HepG2 (cell line): ENCODE results near the gene TPGS1. TPM values are rescaled to one million over a fixed set of nuclear protein-coding genes. Genes with fewer than 3 reads are reported as not detected.

Experiments used
- CHD4 ChIP-seq: fragments of 200-600 bp; sonication (generic); IDR thresholded peaks from 2 replicates; pipeline ENCODE4 v1.7.0; 2017; ENCODE audit warnings: mild to moderate bottlenecking, low read length, borderline replicate concordance
- FLYWCH1 ChIP-seq: sonication (generic); formaldehyde crosslinking; IDR thresholded peaks from 2 replicates; pipeline ENCODE4 v1.8.1; 2023; ENCODE audit warnings: mild to moderate bottlenecking, missing genetic modification reagents
- FOXO1 ChIP-seq: sonication (generic); formaldehyde crosslinking; IDR thresholded peaks from 2 replicates; pipeline ENCODE4 v1.4.0; 2020; ENCODE audit warnings: missing genetic modification reagents
- HMGA1 ChIP-seq: sonication (generic); formaldehyde crosslinking; conservative IDR thresholded peaks from 2 replicates; pipeline ENCODE4 v1.4.0; 2020; ENCODE audit warnings: missing genetic modification reagents
- HNRNPH1 ChIP-seq: fragments of 200-400 bp; formaldehyde crosslinking; optimal IDR thresholded peaks from 2 replicates; pipeline ENCODE3; 2017; ENCODE audit warnings: mild to moderate bottlenecking, low read depth, low read length
- IRF2 ChIP-seq: IDR thresholded peaks from 2 replicates; pipeline ENCODE4 v1.6.1; 2018; ENCODE audit warnings: missing genetic modification reagents, missing compliant biosample characterization
- MAF1 ChIP-seq: sonication (generic); formaldehyde crosslinking; IDR thresholded peaks from 2 replicates; pipeline ENCODE4 v1.5.0; 2020; ENCODE audit warnings: missing genetic modification reagents, borderline replicate concordance
- NFIB ChIP-seq: sonication (generic); formaldehyde crosslinking; IDR thresholded peaks from 2 replicates; pipeline ENCODE4 v1.9.0; 2021; ENCODE audit warnings: missing genetic modification reagents, mild to moderate bottlenecking, borderline replicate concordance
- NPAS2 ChIP-seq: sonication (generic); formaldehyde crosslinking; IDR thresholded peaks from 2 replicates; pipeline ENCODE4 v1.8.0; 2022; ENCODE audit warnings: mild to moderate bottlenecking, missing genetic modification reagents, borderline replicate concordance
- PAF1 ChIP-seq: IDR thresholded peaks from 2 replicates; pipeline ENCODE4 v1.6.1; 2016; ENCODE audit warnings: missing genetic modification reagents, missing compliant biosample characterization
- POLR2G ChIP-seq: fragments of 200-400 bp; formaldehyde crosslinking; IDR thresholded peaks from 2 replicates; pipeline ENCODE4 v1.6.1; 2018; ENCODE audit warnings: mild to moderate bottlenecking, low read depth, low read length, moderate library complexity
- THAP11 ChIP-seq: IDR thresholded peaks from 2 replicates; pipeline ENCODE4 v1.6.1; 2016; ENCODE audit warnings: missing biosample characterization, missing genetic modification reagents
- THAP7 ChIP-seq: sonication (generic); formaldehyde crosslinking; IDR thresholded peaks from 2 replicates; pipeline ENCODE4 v1.8.1; 2023; ENCODE audit warnings: mild to moderate bottlenecking, missing genetic modification reagents
- THYN1 ChIP-seq: sonication (generic); formaldehyde crosslinking; IDR thresholded peaks from 2 replicates; pipeline ENCODE4 v1.8.1; 2023; ENCODE audit warnings: low read depth, mild to moderate bottlenecking, moderate library complexity, missing genetic modification reagents, borderline replicate concordance
- TOE1 ChIP-seq: sonication (generic); formaldehyde crosslinking; IDR thresholded peaks from 2 replicates; pipeline ENCODE4 v1.4.0; 2020; ENCODE audit warnings: mild to moderate bottlenecking, missing genetic modification reagents
- ZFYVE20 ChIP-seq: sonication (generic); formaldehyde crosslinking; IDR thresholded peaks from 2 replicates; pipeline ENCODE4 v1.8.0; 2023; ENCODE audit warnings: low read depth, mild to moderate bottlenecking, moderate library complexity, missing genetic modification reagents, borderline replicate concordance
- ZNF10 ChIP-seq: sonication (generic); formaldehyde crosslinking; IDR thresholded peaks from 2 replicates; pipeline ENCODE4 v1.4.0; 2020; ENCODE audit warnings: mild to moderate bottlenecking, low read depth, missing genetic modification reagents, borderline replicate concordance
- ZNF431 ChIP-seq: sonication (generic); formaldehyde crosslinking; IDR thresholded peaks from 2 replicates; pipeline ENCODE4 v1.9.0; 2022; ENCODE audit warnings: missing genetic modification reagents, low read depth, mild to moderate bottlenecking, borderline replicate concordance
- ZNF746 ChIP-seq: sonication (generic); formaldehyde crosslinking; IDR thresholded peaks from 2 replicates; pipeline ENCODE4 v1.8.0; 2022; ENCODE audit warnings: mild to moderate bottlenecking, missing genetic modification reagents
- polyA plus RNA-seq, 8 experiments: library from polyadenylated mRNA; depleted of rRNA in 3 of 8; stranded (reverse) in 7 of 8; unstranded in 1 of 8; fragments of >200 nt; fragmentation: Illumina TruSeq in 4 of 8; extraction: Trizol in 4 of 8; gene quantifications; 2 replicates each; pipeline versions ENCODE4 v1.2.1 to v1.2.3, GENCODE V29; 2011 to 2016; ENCODE audit warnings: low read depth in 4 of 8, missing spikeins in 1 of 8, mixed read lengths in 1 of 8; ENCODE audit not compliant: insufficient read depth in 1 of 8
- total RNA-seq, 5 experiments: library from RNA; depleted of rRNA; stranded (reverse); fragments of >200 nt; fragmentation: Illumina TruSeq; extraction: Trizol; gene quantifications; 2 replicates each; pipeline ENCODE4 v1.2.3, GENCODE V29; 2016; ENCODE audit warnings: low read depth in 1 of 5
- TF ChIP-seq, protein P1 (sequence below): sonication (generic); formaldehyde crosslinking; IDR thresholded peaks from 2 replicates; pipeline ENCODE4 v1.4.0; 2020; ENCODE audit warnings: mild to moderate bottlenecking, missing genetic modification reagents, borderline replicate concordance
- TF ChIP-seq, protein P2 (sequence below): sonication (generic); formaldehyde crosslinking; IDR thresholded peaks from 2 replicates; pipeline ENCODE4 v1.4.0; 2020; ENCODE audit warnings: missing genetic modification reagents, borderline replicate concordance

TPGS1 gene
- total and polyA plus RNA-seq, 2 of the 13 experiments (the other 11 are each of a cell fraction or from before 2014, with no cell fraction given), result 1.1 to 6.2 TPM

GRCh38 chr19:497869-498510 lies 9.3 kb upstream of the TPGS1 start (continued):
- TF ChIP-seq, protein P1, sequence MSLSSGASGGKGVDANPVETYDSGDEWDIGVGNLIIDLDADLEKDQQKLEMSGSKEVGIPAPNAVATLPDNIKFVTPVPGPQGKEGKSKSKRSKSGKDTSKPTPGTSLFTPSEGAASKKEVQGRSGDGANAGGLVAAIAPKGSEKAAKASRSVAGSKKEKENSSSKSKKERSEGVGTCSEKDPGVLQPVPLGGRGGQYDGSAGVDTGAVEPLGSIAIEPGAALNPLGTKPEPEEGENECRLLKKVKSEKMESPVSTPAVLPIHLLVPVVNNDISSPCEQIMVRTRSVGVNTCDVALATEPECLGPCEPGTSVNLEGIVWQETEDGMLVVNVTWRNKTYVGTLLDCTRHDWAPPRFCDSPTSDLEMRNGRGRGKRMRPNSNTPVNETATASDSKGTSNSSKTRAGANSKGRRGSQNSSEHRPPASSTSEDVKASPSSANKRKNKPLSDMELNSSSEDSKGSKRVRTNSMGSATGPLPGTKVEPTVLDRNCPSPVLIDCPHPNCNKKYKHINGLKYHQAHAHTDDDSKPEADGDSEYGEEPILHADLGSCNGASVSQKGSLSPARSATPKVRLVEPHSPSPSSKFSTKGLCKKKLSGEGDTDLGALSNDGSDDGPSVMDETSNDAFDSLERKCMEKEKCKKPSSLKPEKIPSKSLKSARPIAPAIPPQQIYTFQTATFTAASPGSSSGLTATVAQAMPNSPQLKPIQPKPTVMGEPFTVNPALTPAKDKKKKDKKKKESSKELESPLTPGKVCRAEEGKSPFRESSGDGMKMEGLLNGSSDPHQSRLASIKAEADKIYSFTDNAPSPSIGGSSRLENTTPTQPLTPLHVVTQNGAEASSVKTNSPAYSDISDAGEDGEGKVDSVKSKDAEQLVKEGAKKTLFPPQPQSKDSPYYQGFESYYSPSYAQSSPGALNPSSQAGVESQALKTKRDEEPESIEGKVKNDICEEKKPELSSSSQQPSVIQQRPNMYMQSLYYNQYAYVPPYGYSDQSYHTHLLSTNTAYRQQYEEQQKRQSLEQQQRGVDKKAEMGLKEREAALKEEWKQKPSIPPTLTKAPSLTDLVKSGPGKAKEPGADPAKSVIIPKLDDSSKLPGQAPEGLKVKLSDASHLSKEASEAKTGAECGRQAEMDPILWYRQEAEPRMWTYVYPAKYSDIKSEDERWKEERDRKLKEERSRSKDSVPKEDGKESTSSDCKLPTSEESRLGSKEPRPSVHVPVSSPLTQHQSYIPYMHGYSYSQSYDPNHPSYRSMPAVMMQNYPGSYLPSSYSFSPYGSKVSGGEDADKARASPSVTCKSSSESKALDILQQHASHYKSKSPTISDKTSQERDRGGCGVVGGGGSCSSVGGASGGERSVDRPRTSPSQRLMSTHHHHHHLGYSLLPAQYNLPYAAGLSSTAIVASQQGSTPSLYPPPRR (CRISPR knock-in tag), result no peak
- TF ChIP-seq, protein P2, sequence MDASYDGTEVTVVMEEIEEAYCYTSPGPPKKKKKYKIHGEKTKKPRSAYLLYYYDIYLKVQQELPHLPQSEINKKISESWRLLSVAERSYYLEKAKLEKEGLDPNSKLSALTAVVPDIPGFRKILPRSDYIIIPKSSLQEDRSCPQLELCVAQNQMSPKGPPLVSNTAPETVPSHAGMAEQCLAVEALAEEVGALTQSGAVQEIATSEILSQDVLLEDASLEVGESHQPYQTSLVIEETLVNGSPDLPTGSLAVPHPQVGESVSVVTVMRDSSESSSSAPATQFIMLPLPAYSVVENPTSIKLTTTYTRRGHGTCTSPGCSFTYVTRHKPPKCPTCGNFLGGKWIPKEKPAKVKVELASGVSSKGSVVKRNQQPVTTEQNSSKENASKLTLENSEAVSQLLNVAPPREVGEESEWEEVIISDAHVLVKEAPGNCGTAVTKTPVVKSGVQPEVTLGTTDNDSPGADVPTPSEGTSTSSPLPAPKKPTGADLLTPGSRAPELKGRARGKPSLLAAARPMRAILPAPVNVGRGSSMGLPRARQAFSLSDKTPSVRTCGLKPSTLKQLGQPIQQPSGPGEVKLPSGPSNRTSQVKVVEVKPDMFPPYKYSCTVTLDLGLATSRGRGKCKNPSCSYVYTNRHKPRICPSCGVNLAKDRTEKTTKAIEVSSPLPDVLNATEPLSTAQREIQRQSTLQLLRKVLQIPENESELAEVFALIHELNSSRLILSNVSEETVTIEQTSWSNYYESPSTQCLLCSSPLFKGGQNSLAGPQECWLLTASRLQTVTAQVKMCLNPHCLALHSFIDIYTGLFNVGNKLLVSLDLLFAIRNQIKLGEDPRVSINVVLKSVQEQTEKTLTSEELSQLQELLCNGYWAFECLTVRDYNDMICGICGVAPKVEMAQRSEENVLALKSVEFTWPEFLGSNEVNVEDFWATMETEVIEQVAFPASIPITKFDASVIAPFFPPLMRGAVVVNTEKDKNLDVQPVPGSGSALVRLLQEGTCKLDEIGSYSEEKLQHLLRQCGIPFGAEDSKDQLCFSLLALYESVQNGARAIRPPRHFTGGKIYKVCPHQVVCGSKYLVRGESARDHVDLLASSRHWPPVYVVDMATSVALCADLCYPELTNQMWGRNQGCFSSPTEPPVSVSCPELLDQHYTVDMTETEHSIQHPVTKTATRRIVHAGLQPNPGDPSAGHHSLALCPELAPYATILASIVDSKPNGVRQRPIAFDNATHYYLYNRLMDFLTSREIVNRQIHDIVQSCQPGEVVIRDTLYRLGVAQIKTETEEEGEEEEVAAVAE, result no peak
- TF ChIP-seq CHD4 (no peak), FLYWCH1 (CRISPR knock-in tag) (no peak), IRF2 (CRISPR knock-in tag) (0 out of 2 replicates have a peak, but pooled peaks have one; percentile 2), ZFYVE20 (CRISPR knock-in tag) (no peak), PAF1 (CRISPR knock-in tag) (no peak), ZNF10 (no peak), ZNF746 (no peak), HMGA1 (CRISPR knock-in tag) (no peak), TOE1 (CRISPR knock-in tag) (no peak), HNRNPH1 (no peak), THYN1 (no peak), ZNF431 (CRISPR knock-in tag) (no peak), THAP7 (CRISPR knock-in tag) (no peak), POLR2G (no peak), FOXO1 (CRISPR knock-in tag) (no peak), NFIB (CRISPR knock-in tag) (no peak), THAP11 (no peak), NPAS2 (CRISPR knock-in tag) (no peak), MAF1 (no peak)
